Stomach smooth muscle (tissue), 2 donors: ENCODE measurements around the gene RNF26.

Experiments used
- H3K27ac ChIP-seq: one replicate; pipeline ENCODE4 v1.7.0; 2013; ENCODE audit warnings: mild to moderate bottlenecking, low read length, inconsistent platforms
- H3K27me3 ChIP-seq, 2 donors: one replicate each; pipeline ENCODE4 v1.7.0; 2013; ENCODE audit warnings: low read length in 2 of 2; ENCODE audit not compliant: insufficient read depth in 2 of 2, control insufficient read depth in 1 of 2
- H3K36me3 ChIP-seq, 2 donors: one replicate each; pipeline ENCODE4 v1.7.0; 2013; ENCODE audit warnings: low read length in 2 of 2; ENCODE audit not compliant: control insufficient read depth in 2 of 2, insufficient read depth in 2 of 2
- H3K4me1 ChIP-seq: one replicate; pipeline ENCODE4 v1.7.0; 2013; ENCODE audit warnings: low read length; ENCODE audit not compliant: control insufficient read depth, insufficient read depth
- H3K4me3 ChIP-seq, 2 donors: one replicate each; pipeline ENCODE4 v1.7.0; 2013; ENCODE audit warnings: low read length in 2 of 2
- H3K9ac ChIP-seq, 2 donors: one replicate each; pipeline ENCODE4 v1.7.0; 2013; ENCODE audit warnings: low read length in 2 of 2, mild to moderate bottlenecking in 1 of 2
- H3K9me3 ChIP-seq, 2 donors: one replicate each; pipeline ENCODE4 v1.7.0; 2013; ENCODE audit warnings: low read length in 2 of 2; ENCODE audit not compliant: control insufficient read depth in 2 of 2
- donor health status: healthy.
- donor health status: Pancreatic carcinoma.

Gene RNF26

GRCh38 chr11:119373059-119373920 lies 39.0 kb downstream of the RNF26 start:
- Histone ChIP-seq H3K9ac (no peak overlapping the region), H3K4me1 (peaks cover 85% of the 10 kb centered on the region), H3K4me3 (no peak overlapping the region), H3K36me3 (no peaks in the 10 kb centered on the region), H3K9me3 (no peaks in the 10 kb centered on the region), H3K27ac (peak overlapping the region; percentile 98), H3K27me3 (no peaks in the 10 kb centered on the region)

GRCh38 chr11:119373921-119374631 lies 39.7 kb downstream of the RNF26 start:
- H3K9me3 ChIP-seq, result no peaks in the 10 kb centered on the region
- H3K36me3 ChIP-seq, result no peaks in the 10 kb centered on the region
- H3K4me3 ChIP-seq, result peak overlapping the region in 1 of 2 donors; percentile 35
- peak overlapping the region; percentile 98 for H3K27ac ChIP-seq
- H3K9ac ChIP-seq, result peak overlapping the region; percentile 36 to 56
- no peaks in the 10 kb centered on the region for H3K27me3 ChIP-seq
- H3K4me1 ChIP-seq, result peaks cover 77% of the 10 kb centered on the region

- H3K9ac ChIP-seq, result peak overlapping the region; percentile 56 to 84
- no peaks in the 10 kb centered on the region for H3K9me3 ChIP-seq
- no peaks in the 10 kb centered on the region for H3K27me3 ChIP-seq
- no peaks in the 10 kb centered on the region for H3K36me3 ChIP-seq
- peak overlapping the region; percentile 98 for H3K27ac ChIP-seq
- H3K4me3 ChIP-seq, result peak overlapping the region in 1 of 2 donors; percentile 59
- peaks cover 71% of the 10 kb centered on the region for H3K4me1 ChIP-seq
These were observed 40.5 kb downstream of the RNF26 start for GRCh38 chr11:119374632-119375336.

GRCh38 chr11:119375337-119376196 lies 41.2 kb downstream of the RNF26 start:
- Histone ChIP-seq H3K4me3 (peak overlapping the region; percentile 17 to 59), H3K27ac (peak overlapping the region; percentile 98), H3K9ac (peak overlapping the region; percentile 60 to 84), H3K9me3 (no peaks in the 10 kb centered on the region), H3K36me3 (no peaks in the 10 kb centered on the region), H3K27me3 (no peaks in the 10 kb centered on the region), H3K4me1 (peaks cover 69% of the 10 kb centered on the region)

GRCh38 chr11:119376197-119376847 lies 42.0 kb downstream of the RNF26 start:
- Histone ChIP-seq H3K36me3 (no peaks in the 10 kb centered on the region), H3K9me3 (no peaks in the 10 kb centered on the region), H3K4me3 (peak overlapping the region; percentile 17 to 59), H3K4me1 (peaks cover 69% of the 10 kb centered on the region), H3K27me3 (no peaks in the 10 kb centered on the region), H3K9ac (peak overlapping the region; percentile 60 to 76), H3K27ac (peak overlapping the region; percentile 98)

GRCh38 chr11:119377112-119377901 lies 43.0 kb downstream of the RNF26 start:
- Histone ChIP-seq H3K4me3 (no peak overlapping the region), H3K27ac (peak overlapping the region; percentile 69), H3K9ac (peak overlapping the region in 1 of 2 donors; percentile 29), H3K27me3 (no peaks in the 10 kb centered on the region), H3K9me3 (no peaks in the 10 kb centered on the region), H3K4me1 (peaks cover 69% of the 10 kb centered on the region), H3K36me3 (no peaks in the 10 kb centered on the region)

GRCh38 chr11:119377961-119378667 lies 43.8 kb downstream of the RNF26 start:
- no peaks in the 10 kb centered on the region for H3K27me3 ChIP-seq
- no peaks in the 10 kb centered on the region for H3K36me3 ChIP-seq
- peaks cover 66% of the 10 kb centered on the region for H3K4me1 ChIP-seq
- peak overlapping the region; percentile 69 for H3K27ac ChIP-seq
- H3K9ac ChIP-seq, result no peak overlapping the region
- H3K9me3 ChIP-seq, result no peaks in the 10 kb centered on the region
- no peak overlapping the region for H3K4me3 ChIP-seq

- H3K9ac ChIP-seq, result no peak overlapping the region
- no peak overlapping the region for H3K4me3 ChIP-seq
- H3K4me1 ChIP-seq, result peaks cover 57% of the 10 kb centered on the region
- H3K36me3 ChIP-seq, result no peaks in the 10 kb centered on the region
- no peaks in the 10 kb centered on the region for H3K27me3 ChIP-seq
- peak overlapping the region; percentile 11 for H3K27ac ChIP-seq
- H3K9me3 ChIP-seq, result no peaks in the 10 kb centered on the region
These were observed 44.6 kb downstream of the RNF26 start for GRCh38 chr11:119378851-119379465.
